ENCODE results near the gene CLDN20. TPM values are rescaled to one million over a fixed set of nuclear protein-coding genes. Genes with fewer than 3 reads are reported as not detected.
"Not testable (repeated sequence)": the region's sequence is repeated elsewhere in the genome, so short reads cannot be mapped to it uniquely, and the experiment has no call there.

CLDN20 gene
- total RNA-seq, 1 donor from 2014 or later: not detected

DNA sequence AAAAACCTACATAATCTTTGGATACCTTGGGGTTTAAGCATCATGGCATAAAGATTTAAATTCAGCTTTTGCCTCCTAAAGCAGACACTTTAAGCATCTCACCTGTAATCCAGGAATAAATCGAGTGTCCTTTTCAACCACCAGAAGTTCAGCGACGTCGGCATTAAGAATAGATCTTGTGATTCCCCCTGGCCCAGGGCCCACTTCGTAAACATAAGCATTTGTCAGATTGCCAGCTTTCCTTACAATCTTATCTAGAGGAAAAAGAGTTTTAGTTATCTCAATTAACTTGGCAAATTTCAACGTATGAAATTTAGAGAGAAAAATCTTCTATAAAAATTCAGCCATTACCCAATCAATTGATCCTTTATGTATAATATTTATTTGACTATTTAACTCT is 47.3 kb downstream of the CLDN20 start:
- H3K4me1 Mint-ChIP-seq: peaks cover 36% of the 10 kb centered on the region
- no peak for TF ChIP-seq CTCF (conservative IDR thresholded peaks at IDR 0.05)
- H3K36me3 Mint-ChIP-seq (ENCODE audit: low read depth): peaks cover 8% of the 10 kb centered on the region
- H3K27ac Mint-ChIP-seq (ENCODE audit: unreplicated experiment): no peak overlapping the region
- no peaks in the 10 kb centered on the region for H3K27me3 Mint-ChIP-seq (ENCODE audit: low read depth)
- H3K4me3 Mint-ChIP-seq: peak overlapping the region; percentile 56
- no peaks in the 10 kb centered on the region for H3K9me3 Mint-ChIP-seq
- no peak for DNase-seq (ENCODE audit: low read depth, low spot score)

DNA sequence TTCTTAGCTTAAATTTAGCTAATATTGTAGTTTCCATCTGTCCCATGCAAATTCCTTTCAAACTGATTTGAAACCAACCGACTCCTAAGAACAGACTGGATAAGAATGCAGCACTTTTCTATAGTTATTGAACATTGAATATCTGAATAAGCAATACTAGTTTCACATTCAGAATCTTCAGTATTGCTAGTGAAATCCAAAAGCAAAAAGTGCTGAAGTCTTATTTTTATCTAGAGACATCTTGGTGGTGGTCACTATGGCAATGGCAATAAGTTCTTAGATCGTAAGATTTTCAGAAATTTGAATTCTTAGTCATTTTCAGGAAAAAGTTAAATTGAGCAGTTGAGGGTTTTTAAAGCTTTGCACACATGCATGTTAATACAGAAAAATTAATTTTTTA is 47.8 kb downstream of the CLDN20 start:
- Mint-ChIP-seq H3K4me3 (peak overlapping the region; percentile 14), H3K27ac (ENCODE audit: unreplicated experiment) (no peak overlapping the region), H3K36me3 (ENCODE audit: low read depth) (peaks cover 8% of the 10 kb centered on the region), H3K9me3 (no peaks in the 10 kb centered on the region), H3K27me3 (ENCODE audit: low read depth) (no peaks in the 10 kb centered on the region), H3K4me1 (peaks cover 39% of the 10 kb centered on the region)
- DNase-seq (ENCODE audit: low read depth, low spot score): no peak
- no peak for TF ChIP-seq CTCF (conservative IDR thresholded peaks at IDR 0.05)

GRCh38 chr6:155312950-155313349 is 49.1 kb downstream of the CLDN20 start:
- not testable (repeated sequence) for H3K36me3 Mint-ChIP-seq (ENCODE audit: low read depth); H3K9me3 Mint-ChIP-seq; DNase-seq (ENCODE audit: low read depth, low spot score); H3K27ac Mint-ChIP-seq (ENCODE audit: unreplicated experiment); H3K27me3 Mint-ChIP-seq (ENCODE audit: low read depth)
- Mint-ChIP-seq H3K4me3 (peak overlapping the region; percentile 99), H3K4me1 (peaks cover 39% of the 10 kb centered on the region)

DNA sequence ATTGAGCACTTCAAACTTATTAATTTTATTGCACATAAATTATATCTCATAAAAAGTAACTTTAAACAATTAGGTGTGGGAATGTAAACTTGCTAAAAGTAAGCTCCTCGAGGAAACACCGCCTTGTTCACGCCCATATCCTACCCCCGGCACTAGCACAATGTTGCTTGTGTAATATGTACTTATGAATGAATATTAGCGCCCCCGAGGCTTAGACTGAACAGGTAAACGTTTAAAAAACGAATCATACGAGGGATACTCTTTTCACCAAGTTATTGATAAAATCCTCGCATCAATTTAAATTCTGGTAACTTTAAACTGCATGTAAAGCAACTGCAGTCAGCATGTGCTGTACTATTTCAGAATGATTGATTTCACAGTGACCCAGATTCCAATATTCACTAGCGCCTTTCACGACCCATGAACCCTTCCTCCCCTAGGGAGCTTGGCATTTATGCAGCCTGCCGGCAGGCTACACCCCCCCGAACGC is 49.8 kb downstream of the CLDN20 start:
- Mint-ChIP-seq H3K4me3 (peak overlapping the region; percentile 99), H3K9me3 (no peaks in the 10 kb centered on the region), H3K27ac (ENCODE audit: unreplicated experiment) (peak overlapping the region; percentile 99), H3K36me3 (ENCODE audit: low read depth) (peaks cover 4% of the 10 kb centered on the region), H3K27me3 (ENCODE audit: low read depth) (no peaks in the 10 kb centered on the region), H3K4me1 (peaks cover 39% of the 10 kb centered on the region)
- TF ChIP-seq CTCF (conservative IDR thresholded peaks at IDR 0.05): no peak
- DNase-seq (ENCODE audit: low read depth, low spot score): no peak

DNA sequence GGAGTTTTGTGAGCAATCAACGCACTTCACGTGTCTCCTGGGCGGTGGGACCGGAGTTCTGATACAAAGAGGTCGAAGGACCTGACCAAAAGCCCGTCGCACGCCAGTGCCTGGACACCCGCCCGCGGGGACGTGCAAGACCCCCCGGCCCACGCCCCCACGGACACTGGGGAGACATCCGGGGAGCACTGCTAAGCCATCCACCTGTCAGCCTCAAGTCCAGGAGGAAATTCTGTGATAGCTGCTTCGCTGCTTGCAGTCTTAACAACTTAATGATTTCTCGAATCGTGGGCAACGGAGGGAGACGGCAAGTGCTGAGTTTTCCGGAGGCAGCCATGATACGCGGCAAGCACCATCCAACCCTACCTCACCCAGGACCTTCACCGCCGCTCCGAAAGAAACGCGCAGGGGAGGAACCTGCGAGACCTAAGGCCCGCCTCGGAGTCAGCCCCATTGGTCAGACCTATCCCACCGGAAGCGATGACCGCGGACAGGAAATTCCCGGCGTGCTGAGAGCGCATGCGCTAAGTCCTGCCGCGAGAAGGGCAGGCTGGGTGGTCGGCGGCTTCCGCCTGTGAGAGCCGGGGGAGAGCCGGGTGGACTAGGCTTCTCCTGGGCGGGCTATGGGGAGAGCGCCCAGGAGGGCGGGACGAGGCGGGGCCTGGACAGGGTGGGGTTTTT is 50.4 kb downstream of the CLDN20 start, which contains the start of gene TFB1M:
Gene TFB1M, minus strand, starts transcription at position 393 of the 681 bp plus-strand sequence. Its CDS starts 56 bp downstream, at position 337.
- Mint-ChIP-seq H3K36me3 (ENCODE audit: low read depth) (peaks cover 2% of the 10 kb centered on the region), H3K4me3 (peak within 1 kb of the TSS; percentile 99), H3K27me3 (ENCODE audit: low read depth) (no peaks in the 10 kb centered on the region), H3K9me3 (no peaks in the 10 kb centered on the region), H3K4me1 (peaks cover 36% of the 10 kb centered on the region), H3K27ac (ENCODE audit: unreplicated experiment) (peak within 1 kb of the TSS; percentile 99)
- DNase-seq (ENCODE audit: low read depth, low spot score): peak; percentile 94
- TF ChIP-seq CTCF (conservative IDR thresholded peaks at IDR 0.05): no peak

DNA sequence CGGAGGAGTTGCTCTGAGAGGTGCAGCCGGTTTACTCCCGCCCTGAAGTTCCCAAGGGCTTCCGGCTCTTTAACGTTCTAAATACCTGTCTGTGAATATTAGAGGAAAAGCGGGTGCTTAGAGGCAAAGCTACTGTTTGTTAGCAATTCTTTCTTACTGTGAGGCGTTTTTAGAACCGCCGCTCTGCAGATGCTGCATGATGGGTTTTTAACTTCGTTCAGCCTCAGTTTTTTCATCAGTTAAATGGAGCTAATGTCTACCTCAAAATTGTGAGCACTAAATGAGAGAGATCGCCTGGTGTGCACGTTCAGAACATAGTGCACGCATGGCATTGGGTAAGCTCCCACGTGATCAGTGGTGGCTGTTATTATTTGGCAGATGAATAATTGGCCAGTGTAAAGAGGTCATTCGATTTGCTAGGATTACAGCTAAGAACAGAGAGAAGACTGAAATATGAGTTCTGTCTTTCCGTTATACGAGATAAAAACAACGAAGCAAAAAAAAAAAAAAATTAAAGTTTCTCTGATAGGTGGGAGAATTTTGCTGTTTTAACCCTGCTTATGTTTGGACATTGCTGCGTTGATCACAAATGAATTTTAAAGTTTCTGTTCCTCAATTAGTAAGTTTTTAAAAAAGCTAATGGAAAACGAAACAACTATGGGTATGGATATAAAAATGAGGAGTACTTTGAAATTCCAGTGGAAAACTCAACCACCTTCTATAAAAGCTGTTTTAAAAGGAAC is 51.1 kb downstream of the CLDN20 start:
- Mint-ChIP-seq H3K27ac (ENCODE audit: unreplicated experiment) (peak overlapping the region; percentile 85), H3K36me3 (ENCODE audit: low read depth) (no peaks in the 10 kb centered on the region), H3K4me3 (peak overlapping the region; percentile 99), H3K4me1 (peaks cover 34% of the 10 kb centered on the region), H3K27me3 (ENCODE audit: low read depth) (no peaks in the 10 kb centered on the region), H3K9me3 (no peaks in the 10 kb centered on the region)
- DNase-seq (ENCODE audit: low read depth, low spot score): no peak
- TF ChIP-seq CTCF (conservative IDR thresholded peaks at IDR 0.05): no peak
